Keratinocyte (primary cell): ENCODE data around the gene TARS1. TPM values are rescaled to one million over a fixed set of nuclear protein-coding genes. Genes with fewer than 3 reads are reported as not detected.

ENCODE experiments used
- DNase-seq: peaks from one replicate; pipeline ENCODE4 v3.0.0-alpha.2; 2011; ENCODE audit warnings: low read depth, missing footprints, low spot score
- FAIRE-seq: peaks from 2 replicates; lab custom pipeline; 2011; peaks lifted over from hg19 to GRCh38; lab: Jason Lieb, UNC
- H2AFZ ChIP-seq: 2 replicates; pipeline ENCODE4 v1.6.0; 2012; ENCODE audit warnings: low read length, control low read depth, inconsistent platforms; ENCODE audit not compliant: control insufficient read depth
- H3K27ac ChIP-seq: 2 replicates; pipeline ENCODE4 v1.5.1; 2011; ENCODE audit warnings: low read length; ENCODE audit not compliant: control insufficient read depth, insufficient read depth
- H3K27me3 ChIP-seq: 3 replicates; pipeline ENCODE4 v1.6.0; 2011; ENCODE audit warnings: low read length; ENCODE audit not compliant: control insufficient read depth, insufficient read depth; ENCODE audit errors: extremely low read depth
- H3K36me3 ChIP-seq, 2 experiments: 2 replicates in 1 of 2; 3 replicates in 1 of 2; pipeline ENCODE4 v1.5.1; 2011; ENCODE audit warnings: low read length in 2 of 2, mild to moderate bottlenecking in 1 of 2; ENCODE audit not compliant: control insufficient read depth in 2 of 2, insufficient read depth in 2 of 2; ENCODE audit errors: extremely low read depth in 1 of 2
- H3K4me1 ChIP-seq: 3 replicates; pipeline ENCODE4 v1.5.1; 2011; ENCODE audit warnings: low read length; ENCODE audit not compliant: control insufficient read depth, insufficient read depth; ENCODE audit errors: extremely low read depth
- H3K4me2 ChIP-seq: 3 replicates; pipeline ENCODE4 v1.6.0; 2011; ENCODE audit warnings: low read depth, low read length; ENCODE audit not compliant: control insufficient read depth, insufficient read depth; ENCODE audit errors: extremely low read depth
- H3K4me3 ChIP-seq, 3 experiments: fragments of 200-600 bp in 1 of 3; sonication (generic) in 1 of 3; 2 replicates in 2 of 3; 3 replicates in 1 of 3; pipeline ENCODE4 v1.5.1; 2011 to 2016; ENCODE audit warnings: low read length in 3 of 3, mild to moderate bottlenecking in 3 of 3, control low read depth in 2 of 3, inconsistent platforms in 1 of 3, low read depth in 1 of 3, mixed read lengths in 1 of 3, mixed run types in 1 of 3, moderate library complexity in 1 of 3; ENCODE audit not compliant: control insufficient read depth in 2 of 3, insufficient read depth in 2 of 3; ENCODE audit errors: extremely low read depth in 1 of 3
- H3K79me2 ChIP-seq: 2 replicates; pipeline ENCODE4 v1.6.0; 2012; ENCODE audit warnings: low read length; ENCODE audit not compliant: control insufficient read depth, insufficient read depth
- H3K9ac ChIP-seq: 3 replicates; pipeline ENCODE4 v1.6.0; 2011; ENCODE audit warnings: low read length; ENCODE audit not compliant: control insufficient read depth, insufficient read depth; ENCODE audit errors: extremely low read depth
- H3K9me1 ChIP-seq: 3 replicates; pipeline ENCODE4 v1.6.0; 2011; ENCODE audit warnings: low read length; ENCODE audit not compliant: control insufficient read depth, insufficient read depth; ENCODE audit errors: extremely low read depth
- H3K9me3 ChIP-seq: 2 replicates; pipeline ENCODE4 v1.5.1; 2012; ENCODE audit warnings: low read depth, low read length; ENCODE audit not compliant: control insufficient read depth
- H4K20me1 ChIP-seq: 3 replicates; pipeline ENCODE4 v1.6.0; 2011; ENCODE audit warnings: low read length; ENCODE audit not compliant: control insufficient read depth, insufficient read depth; ENCODE audit errors: extremely low read depth
- EZH2 ChIP-seq: IDR thresholded peaks from one replicate; pipeline ENCODE4 v1.6.1; 2012; ENCODE audit warnings: inconsistent platforms, mild to moderate bottlenecking, low read length, moderate library complexity
- dilution Hi-C: fragments of 300-500 bp; cut with MboI; formaldehyde crosslinking; loops from one replicate; pipeline ENCODE4 v1.7.0; 2020; ENCODE audit warnings: low sequenced_read_pairs; ENCODE audit not compliant: extremely low pct_ligation_motif_present
- polyA plus RNA-seq, 5 experiments: library from polyadenylated mRNA; depleted of rRNA in 3 of 5; stranded (reverse) in 3 of 5; stranded (forward) in 1 of 5; unstranded in 1 of 5; fragments of >200 nt; gene quantifications; 1 replicate in 1 of 5; 2 replicates in 3 of 5; 3 replicates in 1 of 5; pipeline versions ENCODE4 v1.2.1 to v1.2.3, GENCODE V29; 2011 to 2012; ENCODE audit warnings: missing spikeins in 2 of 5, low read depth in 1 of 5, low replicate concordance in 1 of 5
- TF ChIP-seq, protein P1 (sequence below), 3 experiments: IDR thresholded peaks in 1 of 3; conservative IDR thresholded peaks in 1 of 3; optimal IDR thresholded peaks in 1 of 3; 2 replicates in 2 of 3; 3 replicates in 1 of 3; pipeline versions ENCODE3 to v1.5.1; 2011; ENCODE audit warnings: low read length in 3 of 3, mild to moderate bottlenecking in 3 of 3, moderate library complexity in 2 of 3, control low read depth in 1 of 3, inconsistent platforms in 1 of 3; ENCODE audit not compliant: insufficient read depth in 2 of 3; ENCODE audit errors: extremely low read depth in 1 of 3

TARS1 gene
- polyA plus RNA-seq, 1 donor (not counting 4 experiments of a cell fraction or from before 2014, with no cell fraction given), result 213 TPM

DNA sequence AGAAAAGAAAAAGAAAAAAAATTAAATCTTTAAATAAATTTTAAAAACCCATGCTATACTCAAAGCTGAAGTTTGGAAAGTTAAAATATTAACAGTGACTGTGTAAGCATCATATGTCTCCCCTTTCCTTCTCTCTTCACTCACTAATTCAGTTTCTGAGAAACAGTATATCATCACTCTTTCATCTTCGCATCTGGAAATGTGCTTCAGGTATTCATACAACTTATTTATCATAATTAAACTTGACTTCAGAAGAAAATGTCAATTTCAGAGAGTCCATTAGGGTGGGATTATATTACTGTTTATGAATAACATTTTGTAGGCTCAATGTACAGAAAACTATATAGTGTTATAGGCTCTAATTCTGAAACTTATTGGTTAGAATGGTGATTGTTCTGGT is 29.3 kb upstream of the TARS1 start:
- Histone ChIP-seq H3K79me2 (no peaks in the 10 kb centered on the region), H3K27ac (no peak overlapping the region), H3K9ac (no peak overlapping the region), H3K27me3 (no peaks in the 10 kb centered on the region), H4K20me1 (no peaks in the 10 kb centered on the region), H3K9me3 (no peaks in the 10 kb centered on the region), H3K36me3 (no peaks in the 10 kb centered on the region), H3K4me2 (no peak overlapping the region), H3K4me3 (no peak overlapping the region), H2AFZ (no peak overlapping the region), H3K4me1 (no peaks in the 10 kb centered on the region), H3K9me1 (no peaks in the 10 kb centered on the region)
- DNase-seq (no peak), FAIRE-seq (no peak)
- dilution Hi-C loops, result no loop called here
- TF ChIP-seq, protein P1, sequence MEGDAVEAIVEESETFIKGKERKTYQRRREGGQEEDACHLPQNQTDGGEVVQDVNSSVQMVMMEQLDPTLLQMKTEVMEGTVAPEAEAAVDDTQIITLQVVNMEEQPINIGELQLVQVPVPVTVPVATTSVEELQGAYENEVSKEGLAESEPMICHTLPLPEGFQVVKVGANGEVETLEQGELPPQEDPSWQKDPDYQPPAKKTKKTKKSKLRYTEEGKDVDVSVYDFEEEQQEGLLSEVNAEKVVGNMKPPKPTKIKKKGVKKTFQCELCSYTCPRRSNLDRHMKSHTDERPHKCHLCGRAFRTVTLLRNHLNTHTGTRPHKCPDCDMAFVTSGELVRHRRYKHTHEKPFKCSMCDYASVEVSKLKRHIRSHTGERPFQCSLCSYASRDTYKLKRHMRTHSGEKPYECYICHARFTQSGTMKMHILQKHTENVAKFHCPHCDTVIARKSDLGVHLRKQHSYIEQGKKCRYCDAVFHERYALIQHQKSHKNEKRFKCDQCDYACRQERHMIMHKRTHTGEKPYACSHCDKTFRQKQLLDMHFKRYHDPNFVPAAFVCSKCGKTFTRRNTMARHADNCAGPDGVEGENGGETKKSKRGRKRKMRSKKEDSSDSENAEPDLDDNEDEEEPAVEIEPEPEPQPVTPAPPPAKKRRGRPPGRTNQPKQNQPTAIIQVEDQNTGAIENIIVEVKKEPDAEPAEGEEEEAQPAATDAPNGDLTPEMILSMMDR (optimal IDR thresholded peaks at IDR 0.05 in 1 of 3, IDR thresholded peaks at IDR 0.05 in 1 of 3, conservative IDR thresholded peaks at IDR 0.05 in 1 of 3; ENCODE audit: extremely low read depth in 1 of 3, insufficient read depth in 2 of 3, low read length in 3 of 3), result no peak
- no peak for TF ChIP-seq EZH2

DNA sequence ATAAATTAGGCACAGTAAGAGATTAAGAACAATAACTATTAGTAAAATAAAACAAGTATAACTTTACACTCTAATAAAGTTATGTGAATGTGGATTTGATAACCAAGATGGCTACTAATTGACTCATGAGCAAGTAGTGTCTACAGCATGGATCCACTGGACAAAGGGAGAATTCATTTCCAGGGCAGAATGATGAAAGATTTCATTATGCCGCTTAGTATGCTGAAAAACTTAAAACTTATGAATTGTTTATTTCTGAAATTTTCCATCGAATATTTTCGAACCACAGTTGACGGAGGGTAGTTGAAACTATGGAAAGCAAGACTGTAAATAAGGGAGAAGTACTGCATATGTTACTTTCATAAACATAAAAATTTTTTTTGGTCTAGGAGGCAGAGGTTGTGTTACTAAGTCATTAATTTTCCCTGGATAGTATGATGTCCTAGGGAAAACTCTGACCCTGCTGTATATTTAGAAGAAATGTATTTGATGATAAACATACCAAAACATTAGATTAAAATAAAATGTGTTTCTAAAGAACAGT is 24.9 kb upstream of the TARS1 start:
- no peaks in the 10 kb centered on the region for H4K20me1 ChIP-seq
- H3K27me3 ChIP-seq, result no peaks in the 10 kb centered on the region
- no peak overlapping the region for H3K27ac ChIP-seq
- TF ChIP-seq, protein P1 (optimal IDR thresholded peaks at IDR 0.05 in 1 of 3, IDR thresholded peaks at IDR 0.05 in 1 of 3, conservative IDR thresholded peaks at IDR 0.05 in 1 of 3; ENCODE audit: extremely low read depth in 1 of 3, insufficient read depth in 2 of 3, low read length in 3 of 3), result no peak
- no peak for TF ChIP-seq EZH2
- DNase-seq (no peak), FAIRE-seq (no peak)
- no peak overlapping the region for H3K9ac ChIP-seq
- dilution Hi-C loops, result no loop called here
- no peaks in the 10 kb centered on the region for H3K79me2 ChIP-seq
- no peak overlapping the region for H3K4me3 ChIP-seq
- H3K36me3 ChIP-seq, result no peaks in the 10 kb centered on the region
- H3K4me1 ChIP-seq, result no peaks in the 10 kb centered on the region
- no peak overlapping the region for H3K4me2 ChIP-seq
- H3K9me3 ChIP-seq, result no peaks in the 10 kb centered on the region
- H2AFZ ChIP-seq, result no peak overlapping the region
- H3K9me1 ChIP-seq, result no peaks in the 10 kb centered on the region
